Measurements from ENCODE around the gene NOG.
A peak's percentile ranks its signal among the peaks of the same experiment; 100 is the strongest.

The NOG gene

DNA sequence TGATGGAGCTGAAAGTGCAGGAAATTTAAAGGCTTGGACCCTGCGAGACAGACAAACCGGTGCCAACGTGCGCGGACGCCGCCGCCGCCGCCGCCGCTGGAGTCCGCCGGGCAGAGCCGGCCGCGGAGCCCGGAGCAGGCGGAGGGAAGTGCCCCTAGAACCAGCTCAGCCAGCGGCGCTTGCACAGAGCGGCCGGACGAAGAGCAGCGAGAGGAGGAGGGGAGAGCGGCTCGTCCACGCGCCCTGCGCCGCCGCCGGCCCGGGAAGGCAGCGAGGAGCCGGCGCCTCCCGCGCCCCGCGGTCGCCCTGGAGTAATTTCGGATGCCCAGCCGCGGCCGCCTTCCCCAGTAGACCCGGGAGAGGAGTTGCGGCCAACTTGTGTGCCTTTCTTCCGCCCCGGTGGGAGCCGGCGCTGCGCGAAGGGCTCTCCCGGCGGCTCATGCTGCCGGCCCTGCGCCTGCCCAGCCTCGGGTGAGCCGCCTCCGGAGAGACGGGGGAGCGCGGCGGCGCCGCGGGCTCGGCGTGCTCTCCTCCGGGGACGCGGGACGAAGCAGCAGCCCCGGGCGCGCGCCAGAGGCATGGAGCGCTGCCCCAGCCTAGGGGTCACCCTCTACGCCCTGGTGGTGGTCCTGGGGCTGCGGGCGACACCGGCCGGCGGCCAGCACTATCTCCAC, at the start of gene NOG:
Gene NOG, plus strand, starts transcription at position 54 of the 674 bp plus-strand sequence. Its CDS starts 525 bp downstream, at position 579.
- peak; percentile 52 for DNase-seq (ENCODE audit: low read depth)

- no peak for DNase-seq (ENCODE audit: low read depth)
Observed at GRCh38 chr17:56545106-56545505, 48.4 kb upstream of the NOG start.

GRCh38 chr17:56545930-56546329, 47.6 kb upstream of the NOG start:
- DNase-seq (ENCODE audit: low read depth) = no peak

GRCh38 chr17:56548661-56549060, 44.8 kb upstream of the NOG start:
- DNase-seq (ENCODE audit: low read depth) = no peak

GRCh38 chr17:56549501-56549900, 44.0 kb upstream of the NOG start:
- no peak for DNase-seq (ENCODE audit: low read depth)

DNA sequence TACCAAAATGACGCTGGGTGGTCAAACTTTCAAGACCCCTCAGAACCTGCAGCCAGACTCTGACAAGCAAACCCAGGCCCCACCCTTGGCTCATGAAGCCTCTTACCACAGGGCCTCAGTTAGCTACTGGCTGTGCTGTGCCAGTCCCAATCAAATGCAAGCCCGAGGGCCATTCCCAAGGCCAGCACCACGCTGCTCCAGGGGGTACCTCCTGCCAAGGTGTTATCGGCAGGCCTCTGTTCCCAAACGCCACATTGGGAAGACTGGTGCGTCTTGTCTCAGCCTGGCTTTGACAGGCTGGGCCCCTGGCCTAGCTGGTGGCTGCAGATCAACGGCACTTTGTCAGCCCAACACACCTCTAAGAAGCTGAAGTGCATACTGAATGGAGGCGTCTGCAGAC, 35.8 kb upstream of the NOG start:
- DNase-seq (ENCODE audit: low read depth) = no peak

DNA sequence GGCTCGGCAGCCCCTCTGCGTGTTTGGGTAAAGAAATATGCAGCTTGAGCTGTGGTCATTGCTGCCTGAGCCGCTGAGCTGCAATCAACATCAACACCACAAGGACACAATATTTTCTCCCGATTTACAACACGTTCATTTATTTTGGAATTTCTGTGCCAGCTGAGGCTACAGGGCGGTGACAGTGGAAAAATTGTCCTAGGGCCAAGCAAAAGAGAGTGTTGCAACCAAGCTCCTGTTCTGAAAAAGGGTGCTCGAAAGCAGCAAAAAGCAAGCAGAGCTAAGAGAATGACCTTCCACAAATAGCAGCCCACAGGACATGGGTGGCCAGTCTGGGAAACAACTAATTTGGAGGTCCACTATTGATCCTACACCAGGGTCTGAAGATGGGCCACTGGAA, 35.4 kb upstream of the NOG start:
- DNase-seq (ENCODE audit: low read depth) = no peak

GRCh38 chr17:56570199-56570598, 23.3 kb upstream of the NOG start:
- no peak for DNase-seq (ENCODE audit: low read depth)

DNA sequence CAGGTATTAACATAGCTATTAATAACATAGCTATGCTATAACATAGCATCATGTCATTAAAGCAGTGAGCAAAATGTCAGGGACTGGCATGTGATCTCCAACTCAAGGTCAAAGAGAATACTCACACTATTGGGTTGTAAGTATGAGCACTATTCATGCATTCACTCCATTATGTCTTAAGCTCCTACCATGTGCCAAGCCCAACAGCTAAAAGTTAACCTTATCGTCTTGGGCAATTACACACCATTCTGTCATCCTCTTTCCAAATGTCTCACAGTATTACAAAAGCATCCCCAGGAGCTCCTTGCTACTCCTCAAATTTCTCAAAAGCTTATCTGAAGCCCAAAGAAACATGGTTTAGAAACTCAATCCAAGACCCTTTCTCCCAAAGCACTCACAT, 22.0 kb upstream of the NOG start:
- DNase-seq (ENCODE audit: low read depth) = no peak

DNA sequence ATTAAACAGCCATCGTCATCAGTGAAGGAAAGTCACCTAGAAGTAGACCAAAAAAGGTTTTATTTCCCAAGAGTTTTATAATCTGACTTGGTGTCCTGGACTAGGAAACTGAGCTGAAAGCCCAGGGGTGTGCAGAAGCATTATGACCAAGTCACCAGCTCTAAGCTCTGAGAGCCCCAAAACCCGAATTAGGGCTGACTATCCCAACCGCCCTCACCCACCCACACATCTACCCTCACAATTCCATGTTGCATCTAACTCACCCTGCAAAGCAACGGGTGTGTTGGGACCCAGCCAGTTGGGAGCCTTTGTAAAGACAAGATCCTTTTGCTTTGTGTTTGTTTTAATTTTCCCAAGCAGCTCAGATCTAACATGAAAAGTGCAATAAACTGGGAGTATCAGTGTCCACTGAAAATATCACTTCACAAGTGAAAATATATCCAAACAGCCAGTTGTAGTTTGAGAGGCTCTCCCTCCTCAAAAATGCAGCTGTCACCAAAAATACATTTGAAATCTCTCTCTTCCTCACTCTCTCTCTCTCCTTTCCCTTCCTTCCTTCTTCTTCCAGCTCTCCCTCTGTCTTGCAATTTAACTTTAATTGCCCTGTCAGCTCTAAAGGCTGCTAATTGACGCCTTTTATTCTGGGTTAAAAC, 16.2 kb upstream of the NOG start:
- no peak for DNase-seq (ENCODE audit: low read depth)

DNA sequence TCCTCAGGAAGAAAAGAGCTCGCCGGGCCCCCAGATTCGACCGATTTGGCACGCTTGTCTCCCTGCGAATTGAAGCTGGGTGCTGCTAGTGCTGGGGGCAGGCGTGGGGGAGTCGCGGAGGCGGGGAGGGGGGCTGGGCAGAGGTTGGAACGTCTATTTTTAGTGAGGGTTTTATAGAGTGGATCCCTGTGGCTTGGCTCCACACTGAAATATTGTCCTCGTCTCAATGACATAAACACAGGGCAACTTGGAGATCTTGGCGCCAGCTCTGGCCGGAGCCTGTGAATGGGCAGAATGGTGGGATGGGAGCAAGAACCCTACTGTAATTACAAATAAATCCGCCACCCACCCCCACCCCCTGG, 15.7 kb upstream of the NOG start:
- no peak for DNase-seq (ENCODE audit: low read depth)

DNA sequence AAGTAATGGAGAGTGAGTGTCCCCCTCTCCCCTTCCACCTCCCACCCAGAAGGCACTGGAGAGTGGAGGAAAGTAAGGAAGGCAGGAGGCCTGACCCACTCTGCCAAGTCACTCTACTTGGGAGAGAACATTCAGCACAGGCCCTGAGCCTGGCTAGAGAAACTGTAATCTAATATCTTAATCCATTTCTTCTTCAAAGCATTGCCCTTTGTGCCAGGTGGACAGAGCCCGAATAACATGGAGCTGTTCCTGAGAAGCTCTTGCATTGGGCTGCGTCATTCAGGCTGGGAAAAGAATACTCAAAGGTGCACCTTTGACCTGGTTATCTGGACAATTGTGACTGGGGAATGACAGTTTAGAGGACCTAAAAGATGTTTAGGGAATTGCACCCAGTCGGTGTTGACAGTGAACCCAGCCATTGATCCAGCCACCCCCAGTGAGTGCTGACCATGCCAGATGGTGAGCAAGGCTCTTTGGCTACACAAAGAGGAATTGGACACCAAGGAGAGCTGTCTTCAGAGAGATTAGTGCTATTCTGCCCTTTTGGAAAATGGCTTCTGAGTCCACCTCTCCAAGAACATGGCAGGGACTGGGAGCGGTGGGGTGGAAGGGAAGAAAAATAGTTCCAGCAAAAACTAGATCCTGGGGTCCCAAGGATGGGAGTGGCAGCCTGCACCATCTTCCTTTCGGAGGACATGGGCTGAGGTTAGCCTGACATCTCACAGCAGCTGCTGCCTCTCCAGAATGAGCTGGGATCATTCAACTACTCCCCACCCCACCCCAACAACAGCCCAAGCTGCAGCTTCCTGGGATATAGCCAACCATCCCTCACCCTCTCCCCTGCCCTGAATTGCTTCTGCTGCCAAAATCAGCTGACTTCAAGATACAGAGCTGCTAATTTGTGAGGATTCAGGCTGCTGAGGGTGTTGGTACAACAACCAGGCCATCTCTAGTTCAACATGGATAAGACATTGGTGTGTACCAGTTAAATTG, 11.6 kb upstream of the NOG start:
- no peak for DNase-seq (ENCODE audit: low read depth)

GRCh38 chr17:56583772-56584171, 9.7 kb upstream of the NOG start:
- DNase-seq (ENCODE audit: low read depth) = no peak

DNA sequence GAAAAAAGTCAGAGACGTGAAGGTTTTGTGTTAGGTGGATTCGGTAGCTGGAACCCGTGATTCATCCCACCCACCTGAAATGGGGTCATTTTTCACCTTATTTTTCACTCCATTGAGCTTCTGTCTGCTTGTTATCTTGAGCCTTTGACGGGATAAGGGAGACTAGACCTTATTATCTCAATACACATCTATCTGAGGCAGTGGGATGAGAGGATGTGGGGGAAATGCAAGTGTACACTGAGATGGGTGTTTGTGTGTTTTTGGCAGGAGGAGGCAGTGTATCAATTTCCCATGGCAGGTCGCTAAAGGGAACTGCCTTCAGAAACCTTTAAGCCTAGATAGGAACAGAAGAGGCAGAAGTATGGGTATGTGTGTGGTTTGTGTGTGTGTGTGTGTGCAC, 6.2 kb upstream of the NOG start:
- no peak for DNase-seq (ENCODE audit: low read depth)

DNA sequence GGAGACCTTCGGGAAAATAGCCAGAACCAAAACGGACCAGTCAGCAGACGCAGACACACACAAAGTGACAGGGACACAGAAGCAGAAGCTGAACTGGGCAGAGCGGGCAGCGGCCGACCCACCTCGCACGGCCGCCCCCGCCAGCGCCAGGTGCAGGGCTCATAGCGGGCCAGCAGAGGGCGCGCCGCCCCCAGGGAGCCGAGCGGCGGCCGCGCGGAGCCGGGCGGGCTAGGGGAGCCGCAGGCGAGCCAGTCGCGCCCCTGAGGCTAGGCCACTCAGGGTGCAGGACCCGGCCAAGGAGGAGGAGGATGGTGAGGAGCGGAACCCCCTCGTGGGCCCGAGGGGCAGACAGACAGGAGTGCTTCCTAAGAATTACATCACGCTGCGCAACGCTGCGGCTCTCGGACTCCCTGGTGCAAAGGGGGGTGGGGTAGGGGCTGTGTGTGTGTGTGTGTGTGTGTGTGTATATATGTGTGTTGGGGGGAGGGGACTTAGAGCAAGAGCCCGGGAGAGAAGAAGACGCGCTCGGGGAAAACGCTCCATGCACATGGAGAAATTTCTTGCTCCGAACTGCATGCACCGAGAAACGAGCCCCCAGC, 913 bp upstream of the NOG start:
- no peak for DNase-seq (ENCODE audit: low read depth)

- DNase-seq (ENCODE audit: low read depth) = no peak
Observed at GRCh38 chr17:56593086-56593645, 333 bp upstream of the NOG start.

DNA sequence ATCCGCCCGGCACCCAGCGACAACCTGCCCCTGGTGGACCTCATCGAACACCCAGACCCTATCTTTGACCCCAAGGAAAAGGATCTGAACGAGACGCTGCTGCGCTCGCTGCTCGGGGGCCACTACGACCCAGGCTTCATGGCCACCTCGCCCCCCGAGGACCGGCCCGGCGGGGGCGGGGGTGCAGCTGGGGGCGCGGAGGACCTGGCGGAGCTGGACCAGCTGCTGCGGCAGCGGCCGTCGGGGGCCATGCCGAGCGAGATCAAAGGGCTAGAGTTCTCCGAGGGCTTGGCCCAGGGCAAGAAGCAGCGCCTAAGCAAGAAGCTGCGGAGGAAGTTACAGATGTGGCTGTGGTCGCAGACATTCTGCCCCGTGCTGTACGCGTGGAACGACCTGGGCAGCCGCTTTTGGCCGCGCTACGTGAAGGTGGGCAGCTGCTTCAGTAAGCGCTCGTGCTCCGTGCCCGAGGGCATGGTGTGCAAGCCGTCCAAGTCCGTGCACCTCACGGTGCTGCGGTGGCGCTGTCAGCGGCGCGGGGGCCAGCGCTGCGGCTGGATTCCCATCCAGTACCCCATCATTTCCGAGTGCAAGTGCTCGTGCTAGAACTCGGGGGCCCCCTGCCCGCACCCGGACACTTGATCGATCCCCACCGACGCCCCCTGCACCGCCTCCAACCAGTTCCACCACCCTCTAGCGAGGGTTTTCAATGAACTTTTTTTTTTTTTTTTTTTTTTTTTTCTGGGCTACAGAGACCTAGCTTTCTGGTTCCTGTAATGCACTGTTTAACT, 1.0 kb downstream of the NOG start:
- no peak for DNase-seq (ENCODE audit: low read depth)

GRCh38 chr17:56595108-56595418, 1.6 kb downstream of the NOG start:
- no peak for DNase-seq (ENCODE audit: low read depth)

- DNase-seq (ENCODE audit: low read depth) = no peak
Observed at GRCh38 chr17:56595831-56596690, 2.6 kb downstream of the NOG start.

GRCh38 chr17:56596691-56597494, 3.4 kb downstream of the NOG start:
- DNase-seq (ENCODE audit: low read depth) = no peak

All from GM04504 (cell line).